ENCODE measurements around the gene MAN1A1. TPM values are rescaled to one million over a fixed set of nuclear protein-coding genes. Genes with fewer than 3 reads are reported as not detected.

Gene MAN1A1
- total RNA-seq, 1 donor from 2014 or later = 23.4 TPM

GRCh38 chr6:119277052-119277451, 72.5 kb downstream of the MAN1A1 start:
- no peak for DNase-seq (ENCODE audit: low read depth)
- TF ChIP-seq CTCF (conservative IDR thresholded peaks at IDR 0.05; ENCODE audit: low read depth, low read length) = no peak
- no peak overlapping the region for H3K4me3 ChIP-seq (ENCODE audit: low read depth, low read length)

GRCh38 chr6:119276211-119276610, 73.3 kb downstream of the MAN1A1 start:
- no peak for TF ChIP-seq CTCF (conservative IDR thresholded peaks at IDR 0.05; ENCODE audit: low read depth, low read length)
- H3K4me3 ChIP-seq (ENCODE audit: low read depth, low read length) = no peak overlapping the region
- no peak for DNase-seq (ENCODE audit: low read depth)

- no peak for TF ChIP-seq CTCF (conservative IDR thresholded peaks at IDR 0.05; ENCODE audit: low read depth, low read length)
- DNase-seq (ENCODE audit: low read depth) = no peak
- H3K4me3 ChIP-seq (ENCODE audit: low read depth, low read length) = no peak overlapping the region
Measured at GRCh38 chr6:119274197-119274595, 75.4 kb downstream of the MAN1A1 start.

- no peak for DNase-seq (ENCODE audit: low read depth)
- H3K4me3 ChIP-seq (ENCODE audit: low read depth, low read length) = no peak overlapping the region
- no peak for TF ChIP-seq CTCF (conservative IDR thresholded peaks at IDR 0.05; ENCODE audit: low read depth, low read length)
Measured at GRCh38 chr6:119273272-119274196, 76.0 kb downstream of the MAN1A1 start.

GRCh38 chr6:119270545-119270944, 79.0 kb downstream of the MAN1A1 start:
- TF ChIP-seq CTCF (conservative IDR thresholded peaks at IDR 0.05; ENCODE audit: low read depth, low read length) = no peak
- H3K4me3 ChIP-seq (ENCODE audit: low read depth, low read length) = no peak overlapping the region
- no peak for DNase-seq (ENCODE audit: low read depth)

GRCh38 chr6:119269266-119270103, 80.1 kb downstream of the MAN1A1 start:
- no peak overlapping the region for H3K4me3 ChIP-seq (ENCODE audit: low read depth, low read length)
- DNase-seq (ENCODE audit: low read depth) = no peak
- TF ChIP-seq CTCF (conservative IDR thresholded peaks at IDR 0.05; ENCODE audit: low read depth, low read length) = no peak

Data from epithelial cell of proximal tubule (primary cell).